GM12865 (cell line): ENCODE measurements around the gene RAB33B.
"Not testable (repeated sequence)": the region's sequence is repeated elsewhere in the genome, so short reads cannot be mapped to it uniquely, and the experiment has no call there.

Source experiments
- DNase-seq: peaks from one replicate; pipeline ENCODE4 v3.0.0; 2010; ENCODE audit warnings: low read depth
- H3K4me3 ChIP-seq: 2 replicates; pipeline ENCODE4 v1.5.1; 2011; ENCODE audit warnings: mild to moderate bottlenecking, low read depth, low read length, control low read depth
- CTCF ChIP-seq: IDR thresholded peaks from 2 replicates; pipeline ENCODE4 v1.5.1; 2011; ENCODE audit warnings: low read length, control low read depth, low read depth, inconsistent platforms; ENCODE audit not compliant: insufficient read depth; ENCODE audit errors: missing control alignments

Gene RAB33B

GRCh38 chr4:139461022-139461628, 7.2 kb downstream of the RAB33B start:
- no peak for TF ChIP-seq CTCF
- H3K4me3 ChIP-seq = no peak overlapping the region
- DNase-seq = no peak

GRCh38 chr4:139464512-139464911, 10.6 kb downstream of the RAB33B start:
- H3K4me3 ChIP-seq, DNase-seq: not testable (repeated sequence)

- no peak for DNase-seq
- TF ChIP-seq CTCF = no peak
- no peak overlapping the region for H3K4me3 ChIP-seq
These were observed 12.0 kb downstream of the RAB33B start for GRCh38 chr4:139465922-139466321.

GRCh38 chr4:139468756-139469155, 14.8 kb downstream of the RAB33B start:
- not testable (repeated sequence) for H3K4me3 ChIP-seq, DNase-seq

GRCh38 chr4:139469216-139469615, 15.3 kb downstream of the RAB33B start:
- H3K4me3 ChIP-seq = no peak overlapping the region
- TF ChIP-seq CTCF = no peak
- DNase-seq = no peak

GRCh38 chr4:139469869-139470268, 15.9 kb downstream of the RAB33B start:
- DNase-seq = no peak
- no peak overlapping the region for H3K4me3 ChIP-seq
- TF ChIP-seq CTCF = no peak

GRCh38 chr4:139470295-139470694, 16.4 kb downstream of the RAB33B start:
- DNase-seq = no peak

More at GRCh38 chr4:139470295-139470694, 16.4 kb downstream of the RAB33B start:
- no peak for TF ChIP-seq CTCF
- H3K4me3 ChIP-seq = no peak overlapping the region
